GM10266 (cell line): ENCODE results near the gene GRM7.

Experiments used
- DNase-seq: peaks from one replicate; pipeline ENCODE4 v3.0.0; 2012; ENCODE audit errors: extremely low spot score
- CTCF ChIP-seq: IDR thresholded peaks from 2 replicates; pipeline ENCODE4 v1.5.1; 2012; ENCODE audit warnings: mild to moderate bottlenecking, low read depth; ENCODE audit not compliant: control insufficient read depth, insufficient read depth; ENCODE audit errors: missing control alignments

GRM7 gene

GRCh38 chr3:7651274-7651673, 790.4 kb downstream of the GRM7 start:
- DNase-seq = no peak
- TF ChIP-seq CTCF = no peak

- no peak for DNase-seq
- TF ChIP-seq CTCF = no peak
These were observed 796.5 kb downstream of the GRM7 start for GRCh38 chr3:7657214-7658112.

GRCh38 chr3:7658294-7658693, 797.4 kb downstream of the GRM7 start:
- no peak for TF ChIP-seq CTCF
- DNase-seq = no peak

- no peak for DNase-seq
- no peak for TF ChIP-seq CTCF
These were observed 798.2 kb downstream of the GRM7 start for GRCh38 chr3:7659079-7659478.

GRCh38 chr3:7663771-7664170, 802.9 kb downstream of the GRM7 start:
- DNase-seq = no peak
- no peak for TF ChIP-seq CTCF

GRCh38 chr3:7667774-7668173, 806.9 kb downstream of the GRM7 start:
- no peak for DNase-seq
- TF ChIP-seq CTCF = no peak

GRCh38 chr3:7669641-7670040, 808.7 kb downstream of the GRM7 start:
- no peak for TF ChIP-seq CTCF
- DNase-seq = no peak
